HepG2 (cell line): Measurements from ENCODE around the gene SH3BGRL2. TPM values are rescaled to one million over a fixed set of nuclear protein-coding genes. Genes with fewer than 3 reads are reported as not detected.
A peak's percentile ranks its signal among the peaks of the same experiment; 100 is the strongest.

ENCODE experiments used
- DNMT1 ChIP-seq: sonication (generic); formaldehyde crosslinking; IDR thresholded peaks from 2 replicates; pipeline ENCODE4 v1.5.1; 2020; ENCODE audit warnings: mild to moderate bottlenecking, missing genetic modification reagents
- DR1 ChIP-seq: sonication (generic); formaldehyde crosslinking; IDR thresholded peaks from 2 replicates; pipeline ENCODE4 v1.8.0; 2021; ENCODE audit warnings: mild to moderate bottlenecking, missing genetic modification reagents, inconsistent platforms
- FOXA3 ChIP-seq: IDR thresholded peaks from 2 replicates; pipeline ENCODE4 v1.6.1; 2016; ENCODE audit warnings: missing genetic modification reagents, missing compliant biosample characterization
- IKZF1 ChIP-seq: fragments of 450-650 bp; IDR thresholded peaks from 2 replicates; pipeline ENCODE4 v1.7.1; 2016
- RBFOX2 ChIP-seq: fragments of 200-400 bp; formaldehyde crosslinking; IDR thresholded peaks from 2 replicates; pipeline ENCODE4 v1.6.1; 2017; ENCODE audit warnings: low read depth, mild to moderate bottlenecking, low read length
- RFXANK ChIP-seq: IDR thresholded peaks from 2 replicates; pipeline ENCODE4 v1.6.1; 2016
- RORA ChIP-seq: sonication (generic); formaldehyde crosslinking; IDR thresholded peaks from 2 replicates; pipeline ENCODE4 v1.5.0; 2020; ENCODE audit warnings: mild to moderate bottlenecking, missing genetic modification reagents, moderate library complexity
- THAP11 ChIP-seq: IDR thresholded peaks from 2 replicates; pipeline ENCODE4 v1.6.1; 2016; ENCODE audit warnings: missing biosample characterization, missing genetic modification reagents
- ZNF280B ChIP-seq: sonication (generic); formaldehyde crosslinking; IDR thresholded peaks from 2 replicates; pipeline ENCODE4 v1.5.0; 2020; ENCODE audit warnings: missing genetic modification reagents, mild to moderate bottlenecking, borderline replicate concordance
- ZNF577 ChIP-seq: sonication (generic); formaldehyde crosslinking; IDR thresholded peaks from 2 replicates; pipeline ENCODE4 v1.4.0; 2020; ENCODE audit warnings: mild to moderate bottlenecking, low read depth, missing genetic modification reagents, borderline replicate concordance
- ZNF605 ChIP-seq: sonication (generic); formaldehyde crosslinking; IDR thresholded peaks from 2 replicates; pipeline ENCODE4 v1.8.0; 2022; ENCODE audit warnings: mild to moderate bottlenecking, missing genetic modification reagents
- ZNF687 ChIP-seq: sonication (generic); formaldehyde crosslinking; IDR thresholded peaks from 2 replicates; pipeline ENCODE4 v1.5.1; 2020; ENCODE audit warnings: mild to moderate bottlenecking, missing genetic modification reagents, moderate library complexity
- polyA plus RNA-seq, 8 experiments: library from polyadenylated mRNA; depleted of rRNA in 3 of 8; stranded (reverse) in 7 of 8; unstranded in 1 of 8; fragments of >200 nt; fragmentation: Illumina TruSeq in 4 of 8; extraction: Trizol in 4 of 8; gene quantifications; 2 replicates each; pipeline versions ENCODE4 v1.2.1 to v1.2.3, GENCODE V29; 2011 to 2016; ENCODE audit warnings: low read depth in 4 of 8, missing spikeins in 1 of 8, mixed read lengths in 1 of 8; ENCODE audit not compliant: insufficient read depth in 1 of 8
- total RNA-seq, 5 experiments: library from RNA; depleted of rRNA; stranded (reverse); fragments of >200 nt; fragmentation: Illumina TruSeq; extraction: Trizol; gene quantifications; 2 replicates each; pipeline ENCODE4 v1.2.3, GENCODE V29; 2016; ENCODE audit warnings: low read depth in 1 of 5
- TF ChIP-seq, protein P1 (sequence below): IDR thresholded peaks from 2 replicates; pipeline ENCODE4 v1.6.1; 2016; ENCODE audit warnings: missing compliant biosample characterization, missing genetic modification reagents, borderline replicate concordance
- TF ChIP-seq, protein P2 (sequence below): sonication (generic); formaldehyde crosslinking; IDR thresholded peaks from 2 replicates; pipeline ENCODE4 v1.4.0; 2020; ENCODE audit warnings: mild to moderate bottlenecking, missing genetic modification reagents

The SH3BGRL2 gene
- total and polyA plus RNA-seq, 2 of the 13 experiments (the other 11 are each of a cell fraction or from before 2014, with no cell fraction given), result 10.9 to 28.8 TPM

DNA sequence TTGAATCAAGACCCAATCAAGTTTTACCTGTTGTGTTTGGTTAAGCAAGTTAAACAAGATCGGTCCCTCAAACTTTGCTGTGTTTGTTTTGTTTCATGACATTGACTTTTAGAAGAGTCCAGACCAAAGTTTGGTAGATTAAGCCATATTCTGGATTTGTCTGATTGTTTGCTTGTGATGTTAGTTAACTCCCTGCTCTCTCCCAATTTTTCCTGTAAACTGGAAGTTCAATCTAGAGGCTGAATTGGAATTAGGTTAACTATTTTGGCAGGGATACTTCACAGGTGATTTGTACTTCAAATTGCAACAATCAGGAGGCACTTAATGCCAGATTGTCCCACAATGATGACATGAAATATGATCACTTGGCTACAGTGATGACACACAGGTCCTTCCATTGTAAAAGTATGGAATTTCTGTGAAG lies 13.6 kb upstream of the SH3BGRL2 start (continued):
- peak; percentile 82 for TF ChIP-seq FOXA3 (CRISPR knock-in tag)
- no peak for TF ChIP-seq ZNF605
- no peak for TF ChIP-seq ZNF577
- TF ChIP-seq RORA (CRISPR knock-in tag), result no peak
- no peak for TF ChIP-seq ZNF280B (CRISPR knock-in tag)
- TF ChIP-seq ZNF687, result no peak
- no peak for TF ChIP-seq RBFOX2
- TF ChIP-seq, protein P1, sequence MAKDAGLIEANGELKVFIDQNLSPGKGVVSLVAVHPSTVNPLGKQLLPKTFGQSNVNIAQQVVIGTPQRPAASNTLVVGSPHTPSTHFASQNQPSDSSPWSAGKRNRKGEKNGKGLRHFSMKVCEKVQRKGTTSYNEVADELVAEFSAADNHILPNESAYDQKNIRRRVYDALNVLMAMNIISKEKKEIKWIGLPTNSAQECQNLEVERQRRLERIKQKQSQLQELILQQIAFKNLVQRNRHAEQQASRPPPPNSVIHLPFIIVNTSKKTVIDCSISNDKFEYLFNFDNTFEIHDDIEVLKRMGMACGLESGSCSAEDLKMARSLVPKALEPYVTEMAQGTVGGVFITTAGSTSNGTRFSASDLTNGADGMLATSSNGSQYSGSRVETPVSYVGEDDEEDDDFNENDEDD, result no peak
- no peak for TF ChIP-seq IKZF1
- peak; percentile 52 for TF ChIP-seq THAP11
- TF ChIP-seq, protein P2, sequence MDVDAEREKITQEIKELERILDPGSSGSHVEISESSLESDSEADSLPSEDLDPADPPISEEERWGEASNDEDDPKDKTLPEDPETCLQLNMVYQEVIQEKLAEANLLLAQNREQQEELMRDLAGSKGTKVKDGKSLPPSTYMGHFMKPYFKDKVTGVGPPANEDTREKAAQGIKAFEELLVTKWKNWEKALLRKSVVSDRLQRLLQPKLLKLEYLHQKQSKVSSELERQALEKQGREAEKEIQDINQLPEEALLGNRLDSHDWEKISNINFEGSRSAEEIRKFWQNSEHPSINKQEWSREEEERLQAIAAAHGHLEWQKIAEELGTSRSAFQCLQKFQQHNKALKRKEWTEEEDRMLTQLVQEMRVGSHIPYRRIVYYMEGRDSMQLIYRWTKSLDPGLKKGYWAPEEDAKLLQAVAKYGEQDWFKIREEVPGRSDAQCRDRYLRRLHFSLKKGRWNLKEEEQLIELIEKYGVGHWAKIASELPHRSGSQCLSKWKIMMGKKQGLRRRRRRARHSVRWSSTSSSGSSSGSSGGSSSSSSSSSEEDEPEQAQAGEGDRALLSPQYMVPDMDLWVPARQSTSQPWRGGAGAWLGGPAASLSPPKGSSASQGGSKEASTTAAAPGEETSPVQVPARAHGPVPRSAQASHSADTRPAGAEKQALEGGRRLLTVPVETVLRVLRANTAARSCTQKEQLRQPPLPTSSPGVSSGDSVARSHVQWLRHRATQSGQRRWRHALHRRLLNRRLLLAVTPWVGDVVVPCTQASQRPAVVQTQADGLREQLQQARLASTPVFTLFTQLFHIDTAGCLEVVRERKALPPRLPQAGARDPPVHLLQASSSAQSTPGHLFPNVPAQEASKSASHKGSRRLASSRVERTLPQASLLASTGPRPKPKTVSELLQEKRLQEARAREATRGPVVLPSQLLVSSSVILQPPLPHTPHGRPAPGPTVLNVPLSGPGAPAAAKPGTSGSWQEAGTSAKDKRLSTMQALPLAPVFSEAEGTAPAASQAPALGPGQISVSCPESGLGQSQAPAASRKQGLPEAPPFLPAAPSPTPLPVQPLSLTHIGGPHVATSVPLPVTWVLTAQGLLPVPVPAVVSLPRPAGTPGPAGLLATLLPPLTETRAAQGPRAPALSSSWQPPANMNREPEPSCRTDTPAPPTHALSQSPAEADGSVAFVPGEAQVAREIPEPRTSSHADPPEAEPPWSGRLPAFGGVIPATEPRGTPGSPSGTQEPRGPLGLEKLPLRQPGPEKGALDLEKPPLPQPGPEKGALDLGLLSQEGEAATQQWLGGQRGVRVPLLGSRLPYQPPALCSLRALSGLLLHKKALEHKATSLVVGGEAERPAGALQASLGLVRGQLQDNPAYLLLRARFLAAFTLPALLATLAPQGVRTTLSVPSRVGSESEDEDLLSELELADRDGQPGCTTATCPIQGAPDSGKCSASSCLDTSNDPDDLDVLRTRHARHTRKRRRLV (CRISPR knock-in tag), result no peak
- no peak for TF ChIP-seq RFXANK (CRISPR knock-in tag)
- TF ChIP-seq DNMT1 (CRISPR knock-in tag), result no peak
- TF ChIP-seq DR1 (CRISPR knock-in tag), result no peak
